ENCODE results near the gene TPPP3.

The TPPP3 gene

GRCh38 chr16:67404740-67405226 lies 11.5 kb upstream of the TPPP3 start:
- no peak for DNase-seq (ENCODE audit: low spot score)

DNA sequence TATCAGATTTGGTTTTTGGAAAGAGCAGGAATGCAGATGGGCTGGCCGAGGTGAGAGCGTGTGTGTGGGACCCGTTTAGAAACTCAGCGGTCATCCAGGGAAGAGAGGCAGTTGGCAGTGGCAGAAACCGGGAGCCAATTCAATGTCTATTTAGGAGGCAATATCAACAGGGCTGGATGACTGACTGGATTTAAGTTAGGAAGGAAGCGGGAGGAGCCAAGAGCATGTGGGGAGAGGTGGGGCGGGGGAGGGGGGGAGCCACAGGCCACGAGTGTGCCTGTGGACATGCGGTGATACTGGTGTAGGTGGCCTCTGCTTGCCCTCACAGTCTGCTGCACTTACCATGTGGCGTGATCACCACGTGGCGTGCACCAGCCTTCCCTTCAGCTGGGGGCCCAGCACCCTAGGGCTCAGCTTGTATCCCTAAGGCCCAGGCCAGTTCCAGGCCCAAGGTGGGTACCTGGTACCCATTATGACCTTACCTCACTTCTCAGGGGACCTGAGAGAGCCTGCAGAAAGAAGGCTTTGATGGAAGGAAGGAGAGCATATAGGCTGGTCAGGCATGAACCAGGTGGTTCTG lies 10.8 kb upstream of the TPPP3 start:
- no peak for DNase-seq (ENCODE audit: low spot score)

DNA sequence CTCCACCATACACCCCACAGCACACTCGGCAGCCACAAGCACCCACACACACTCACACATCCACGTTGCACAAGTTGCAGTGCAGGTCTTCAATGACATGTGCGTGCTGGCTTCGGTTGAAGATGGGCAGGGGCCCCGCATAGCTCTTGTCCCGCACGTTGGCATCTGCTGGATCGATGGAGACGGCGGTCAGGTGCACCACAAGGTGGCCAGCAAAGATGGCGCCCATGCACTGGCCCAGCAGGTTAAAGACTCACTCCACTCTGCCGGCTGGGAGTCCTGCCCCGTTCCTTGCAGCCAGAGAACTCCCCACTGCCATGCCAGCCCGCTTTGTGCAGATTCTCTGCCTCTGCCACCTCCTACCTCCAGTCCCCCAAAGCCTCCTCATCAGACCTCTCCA lies 7.6 kb upstream of the TPPP3 start:
- no peak for DNase-seq (ENCODE audit: low spot score)

GRCh38 chr16:67399749-67400704 lies 6.7 kb upstream of the TPPP3 start:
- no peak for DNase-seq (ENCODE audit: low spot score)

DNA sequence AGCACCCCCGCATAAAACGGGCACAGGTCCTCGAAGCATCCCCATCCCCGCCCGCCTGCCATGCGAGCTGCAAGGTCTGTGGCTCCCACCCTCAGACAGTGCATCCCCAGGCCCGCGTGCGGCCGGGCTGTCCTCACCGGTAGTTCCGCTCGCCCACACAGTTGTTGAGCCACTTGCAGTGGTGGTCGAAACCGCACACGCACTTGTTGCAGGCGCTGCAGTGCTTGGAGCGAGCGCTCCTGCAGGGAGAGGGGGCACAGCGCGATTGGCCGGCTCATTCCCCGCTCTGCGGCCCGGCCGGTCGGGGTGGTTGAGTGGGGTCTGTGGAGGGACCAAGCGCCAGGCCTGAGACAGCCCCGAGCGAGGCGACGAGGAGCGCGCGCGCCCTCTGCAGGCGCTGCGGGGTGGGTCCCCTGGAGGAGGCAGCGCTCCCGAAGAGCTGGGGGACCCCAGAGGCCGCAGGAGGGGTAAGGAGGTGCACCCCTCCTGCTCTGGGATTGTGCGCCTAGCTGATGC lies 6.0 kb upstream of the TPPP3 start:
- no peak for DNase-seq (ENCODE audit: low spot score)

GRCh38 chr16:67398546-67399217 lies 5.4 kb upstream of the TPPP3 start:
- DNase-seq (ENCODE audit: low spot score): no peak

DNA sequence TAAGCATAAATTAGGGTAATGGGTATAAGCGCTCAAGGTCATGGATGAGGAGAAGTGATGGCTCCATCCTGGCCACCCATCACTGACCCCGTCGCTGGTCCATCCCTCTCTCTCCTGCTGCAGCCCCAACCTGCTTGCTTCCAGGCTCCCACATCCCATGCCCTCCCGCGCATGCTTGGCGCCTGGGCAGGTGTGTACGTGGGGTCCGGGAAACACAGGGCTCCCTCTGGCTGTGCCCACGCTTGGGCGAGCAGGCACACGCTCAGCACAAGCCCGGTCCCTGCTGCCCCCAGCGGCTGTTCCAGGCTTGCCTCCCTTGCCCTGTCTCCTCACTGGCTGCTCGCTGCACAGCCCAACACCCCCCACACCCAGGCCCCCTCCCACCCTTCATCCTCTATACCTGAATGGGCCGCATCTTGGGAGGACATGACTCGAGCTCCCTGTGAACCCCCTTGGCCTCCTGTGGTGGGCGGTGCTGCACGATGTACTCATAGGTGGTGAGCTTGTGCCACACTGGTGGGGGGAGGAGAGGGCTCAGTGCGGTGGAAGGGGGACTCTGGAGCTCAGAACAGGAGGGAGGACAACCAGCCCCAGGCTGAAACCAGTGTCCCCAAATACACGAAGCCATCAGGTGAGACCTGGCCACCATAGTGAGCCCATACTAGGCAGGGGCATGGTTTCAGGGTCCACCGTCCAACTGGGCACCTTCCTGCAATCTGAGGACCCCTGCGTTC lies 4.7 kb upstream of the TPPP3 start:
- no peak for DNase-seq (ENCODE audit: low spot score)

DNA sequence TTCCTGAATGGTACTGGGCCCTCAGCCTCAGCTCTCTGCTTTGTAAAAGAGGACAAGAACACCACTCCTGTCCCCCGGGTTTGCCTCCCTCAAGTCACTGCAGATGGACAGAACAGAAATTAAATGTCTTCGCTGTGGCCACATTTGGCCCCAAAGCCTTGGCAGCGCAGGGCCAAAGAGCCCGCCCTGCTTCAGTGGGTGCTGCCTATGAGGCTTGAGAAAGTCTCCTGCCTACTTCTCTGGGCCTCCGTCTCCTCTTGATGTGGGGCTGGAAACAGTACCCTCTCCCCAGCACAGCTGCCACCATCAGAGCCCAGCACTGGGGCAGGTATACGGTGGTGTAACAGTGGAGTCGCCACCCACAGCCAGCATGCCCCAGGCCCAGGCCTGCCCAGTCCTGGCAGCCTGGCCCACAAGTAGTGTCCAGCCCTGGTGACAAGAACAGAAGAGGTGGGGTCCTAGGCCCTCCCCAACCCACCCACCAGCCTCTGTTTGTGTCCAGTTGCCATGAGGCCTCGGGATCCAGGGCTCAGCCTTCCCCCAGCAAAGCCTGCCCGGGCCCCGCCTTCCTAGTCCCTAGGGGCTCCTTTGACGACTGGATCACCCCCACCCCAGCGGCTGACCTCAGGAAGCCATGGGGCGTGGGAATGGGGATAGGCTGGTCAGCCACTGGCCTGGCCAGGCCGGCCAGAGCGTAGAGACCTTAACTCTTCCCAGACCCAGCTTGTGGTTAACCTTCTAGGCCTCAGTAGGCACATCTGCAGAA lies 3.9 kb upstream of the TPPP3 start:
- DNase-seq (ENCODE audit: low spot score): no peak

- peak; percentile 53 for DNase-seq (ENCODE audit: low spot score)
Observed at GRCh38 chr16:67396159-67397035, 3.1 kb upstream of the TPPP3 start.

DNA sequence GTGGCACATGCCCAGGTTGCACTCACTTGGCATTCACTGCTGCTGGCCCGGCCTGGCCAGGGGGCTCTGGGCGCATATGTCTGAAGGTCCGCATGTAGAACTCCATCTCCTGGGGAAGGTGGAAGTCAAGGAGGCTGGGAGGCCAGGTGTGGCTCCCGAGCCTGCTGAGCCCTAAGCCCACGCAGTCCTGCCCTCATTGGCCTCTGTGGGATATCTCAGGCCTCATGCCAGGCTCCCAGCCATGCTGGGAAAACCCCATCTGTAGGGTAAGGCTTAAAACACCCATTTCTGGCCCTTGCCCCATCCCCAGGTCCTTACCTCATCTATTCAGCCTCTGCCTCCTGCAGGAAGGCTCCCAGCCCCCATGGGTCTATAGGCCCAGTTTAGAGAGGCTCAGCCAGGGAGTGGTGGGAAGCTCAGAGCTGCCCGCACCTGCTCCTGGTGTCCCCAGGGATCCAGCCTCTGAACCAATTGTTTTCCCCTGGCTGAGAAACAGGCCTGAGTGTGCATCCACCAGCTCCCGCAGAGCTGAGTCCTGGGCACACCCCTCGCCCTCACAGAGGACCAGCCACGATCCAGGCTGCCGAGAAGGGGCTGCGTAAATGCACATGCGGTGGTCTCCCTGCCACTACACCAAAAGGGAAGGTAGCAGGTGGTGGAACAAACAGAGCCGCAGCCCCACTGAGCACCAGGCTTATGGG lies 2.3 kb upstream of the TPPP3 start:
- DNase-seq (ENCODE audit: low spot score): no peak

- DNase-seq (ENCODE audit: low spot score): no peak
Observed at GRCh38 chr16:67395105-67395457, 1.8 kb upstream of the TPPP3 start.

GRCh38 chr16:67394155-67395104 lies 1.1 kb upstream of the TPPP3 start:
- DNase-seq (ENCODE audit: low spot score): no peak

DNA sequence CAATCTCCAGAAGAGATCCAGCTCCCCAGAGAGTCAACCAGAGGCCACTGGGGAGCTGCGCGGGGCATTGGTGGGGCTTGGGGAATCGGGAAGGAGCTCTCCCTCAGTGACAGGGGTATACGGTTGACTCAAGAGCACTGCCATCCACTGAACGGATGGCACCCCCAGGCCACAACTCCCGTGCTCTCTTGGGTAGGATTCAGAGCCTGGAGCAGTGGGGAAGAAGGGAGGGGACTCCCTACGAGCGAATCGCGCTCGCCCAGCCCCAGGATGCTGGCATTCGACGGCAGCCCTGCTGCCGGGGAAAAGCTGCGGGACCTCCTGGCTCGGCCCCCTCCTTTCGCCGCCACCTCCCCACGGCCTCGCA lies 473 bp upstream of the TPPP3 start:
- no peak for DNase-seq (ENCODE audit: low spot score)

- no peak for DNase-seq (ENCODE audit: low spot score)
Observed at GRCh38 chr16:67392301-67393059, 818 bp downstream of the TPPP3 start.

GRCh38 chr16:67391424-67392300 lies 1.6 kb downstream of the TPPP3 start:
- no peak for DNase-seq (ENCODE audit: low spot score)

DNA sequence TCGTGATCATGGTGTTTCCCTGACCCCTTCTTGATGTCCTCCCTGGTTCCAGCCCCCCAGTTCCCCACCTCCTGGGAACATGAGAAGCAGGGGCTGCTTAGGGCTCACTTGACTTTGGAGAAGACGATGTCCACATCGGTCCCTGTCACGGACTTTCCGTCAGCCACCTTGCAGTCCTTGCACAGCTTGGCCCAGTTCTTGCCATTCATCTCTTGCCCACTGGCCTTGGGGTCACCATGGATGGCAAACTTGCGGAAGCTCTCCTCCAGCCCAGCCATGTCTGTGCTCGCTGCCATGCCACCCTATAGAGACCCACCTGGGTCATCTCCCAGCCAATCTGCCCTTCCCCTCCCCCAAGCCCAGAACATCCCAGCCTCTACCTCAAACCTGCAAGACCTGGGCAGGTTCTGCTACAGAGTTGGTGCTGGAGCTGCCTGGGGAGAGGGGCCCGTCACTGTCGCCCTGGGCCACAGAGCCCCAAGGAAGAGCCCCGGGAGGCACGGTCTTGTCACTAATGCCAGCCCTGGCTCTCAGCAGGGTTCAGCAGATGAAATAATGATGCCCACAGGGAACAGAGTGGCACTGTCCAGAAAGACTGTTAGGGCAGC lies 2.4 kb downstream of the TPPP3 start:
- DNase-seq (ENCODE audit: low spot score): no peak
